ENCODE measurements around the gene CCKAR. TPM values are rescaled to one million over a fixed set of nuclear protein-coding genes. Genes with fewer than 3 reads are reported as not detected.

CCKAR gene, protein sequence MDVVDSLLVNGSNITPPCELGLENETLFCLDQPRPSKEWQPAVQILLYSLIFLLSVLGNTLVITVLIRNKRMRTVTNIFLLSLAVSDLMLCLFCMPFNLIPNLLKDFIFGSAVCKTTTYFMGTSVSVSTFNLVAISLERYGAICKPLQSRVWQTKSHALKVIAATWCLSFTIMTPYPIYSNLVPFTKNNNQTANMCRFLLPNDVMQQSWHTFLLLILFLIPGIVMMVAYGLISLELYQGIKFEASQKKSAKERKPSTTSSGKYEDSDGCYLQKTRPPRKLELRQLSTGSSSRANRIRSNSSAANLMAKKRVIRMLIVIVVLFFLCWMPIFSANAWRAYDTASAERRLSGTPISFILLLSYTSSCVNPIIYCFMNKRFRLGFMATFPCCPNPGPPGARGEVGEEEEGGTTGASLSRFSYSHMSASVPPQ
- polyA plus RNA-seq (2013, experiment 1 of 2) = not detected
- polyA plus RNA-seq (2013, experiment 2 of 2) = not detected

DNA sequence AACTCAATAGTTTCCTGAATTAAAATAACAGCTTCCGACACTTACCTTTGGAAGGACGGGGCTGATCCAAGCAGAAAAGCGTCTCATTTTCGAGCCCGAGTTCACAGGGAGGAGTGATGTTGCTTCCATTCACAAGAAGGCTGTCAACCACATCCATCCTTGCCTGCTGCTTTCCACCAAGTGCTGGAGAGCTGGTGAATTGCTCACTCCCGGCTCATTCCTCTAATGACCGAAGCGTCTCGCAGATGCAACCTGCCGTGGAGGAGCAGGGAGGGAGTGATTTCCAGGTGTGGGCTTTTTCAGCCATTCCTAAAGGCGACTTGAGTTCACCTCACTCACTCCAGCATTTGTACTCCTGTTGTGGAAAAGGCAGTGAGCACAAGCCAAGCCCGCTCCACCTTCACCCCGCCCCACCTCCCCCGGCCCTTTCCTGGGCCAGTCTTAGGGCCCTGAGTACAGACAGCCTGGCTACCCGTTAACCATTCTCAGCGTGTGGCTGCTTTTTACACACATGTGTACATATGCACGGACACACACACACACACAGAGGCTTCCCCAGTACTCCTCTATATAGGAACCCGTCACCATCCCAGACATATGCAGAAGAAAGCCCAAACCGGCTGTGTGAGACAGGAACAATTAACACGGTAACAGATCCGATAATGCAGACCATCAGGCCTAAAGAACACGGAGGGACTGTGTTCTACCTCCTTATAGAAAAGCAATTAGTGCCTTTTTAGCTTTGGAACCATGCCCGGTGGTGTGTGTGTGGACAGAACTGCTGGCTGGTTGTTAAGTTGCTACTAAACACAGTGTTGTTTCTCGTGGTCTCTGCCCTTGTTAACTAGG is at the start of gene CCKAR:
Gene CCKAR (minus strand): TSS at position 374 of the 849 bp plus-strand sequence. CDS start 217 bp downstream, at position 157.
- H3K4me3 ChIP-seq (ENCODE audit: low read length) = no peak within 1 kb of the TSS
- WGBS = 88% methylated on average over 24 of the region's 24 CpGs
- no peaks in the 10 kb centered on the region for H3K36me3 ChIP-seq (ENCODE audit: insufficient read depth, low read length)
- H3K9me3 ChIP-seq (ENCODE audit: insufficient read depth, low read depth, low read length) = no peaks in the 10 kb centered on the region
- H3K27ac ChIP-seq (ENCODE audit: low read depth, low read length) = no peak within 1 kb of the TSS
- H3K4me1 ChIP-seq (ENCODE audit: insufficient read depth, low read length) = no peaks in the 10 kb centered on the region
- H3K9ac ChIP-seq (ENCODE audit: low read depth, low read length) = no peak within 1 kb of the TSS
- no peaks in the 10 kb centered on the region for H3K27me3 ChIP-seq (ENCODE audit: insufficient read depth, low read length)

DNA sequence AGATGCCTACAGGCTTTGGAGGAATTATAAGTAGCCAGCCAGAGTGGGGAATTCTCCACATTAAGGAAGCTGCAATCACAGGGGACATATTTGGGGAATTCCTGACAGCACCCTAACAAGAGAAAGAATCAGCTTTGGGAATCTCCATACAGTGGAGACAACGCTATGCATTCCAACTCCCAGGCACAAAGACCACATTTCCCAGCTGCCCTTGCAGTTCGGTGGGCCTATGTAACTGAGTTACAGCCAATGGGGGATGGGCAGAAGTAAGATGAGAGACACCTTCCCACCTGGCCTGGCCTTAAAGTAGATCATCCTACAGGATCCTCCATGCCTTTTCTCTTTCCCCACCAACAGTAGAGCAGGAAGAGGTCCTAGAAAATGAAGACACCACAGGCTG is 43.4 kb upstream of the CCKAR start:
- no peaks in the 10 kb centered on the region for H3K36me3 ChIP-seq (ENCODE audit: insufficient read depth, low read length)
- H3K4me1 ChIP-seq (ENCODE audit: insufficient read depth, low read length) = no peaks in the 10 kb centered on the region
- no peaks in the 10 kb centered on the region for H3K9me3 ChIP-seq (ENCODE audit: insufficient read depth, low read depth, low read length)
- no peak overlapping the region for H3K27ac ChIP-seq (ENCODE audit: low read depth, low read length)
- no peak overlapping the region for H3K4me3 ChIP-seq (ENCODE audit: low read length)
- H3K27me3 ChIP-seq (ENCODE audit: insufficient read depth, low read length) = no peaks in the 10 kb centered on the region
- WGBS = 89% methylated on average over 2 of the region's 2 CpGs
- no peak overlapping the region for H3K9ac ChIP-seq (ENCODE audit: low read depth, low read length)

DNA sequence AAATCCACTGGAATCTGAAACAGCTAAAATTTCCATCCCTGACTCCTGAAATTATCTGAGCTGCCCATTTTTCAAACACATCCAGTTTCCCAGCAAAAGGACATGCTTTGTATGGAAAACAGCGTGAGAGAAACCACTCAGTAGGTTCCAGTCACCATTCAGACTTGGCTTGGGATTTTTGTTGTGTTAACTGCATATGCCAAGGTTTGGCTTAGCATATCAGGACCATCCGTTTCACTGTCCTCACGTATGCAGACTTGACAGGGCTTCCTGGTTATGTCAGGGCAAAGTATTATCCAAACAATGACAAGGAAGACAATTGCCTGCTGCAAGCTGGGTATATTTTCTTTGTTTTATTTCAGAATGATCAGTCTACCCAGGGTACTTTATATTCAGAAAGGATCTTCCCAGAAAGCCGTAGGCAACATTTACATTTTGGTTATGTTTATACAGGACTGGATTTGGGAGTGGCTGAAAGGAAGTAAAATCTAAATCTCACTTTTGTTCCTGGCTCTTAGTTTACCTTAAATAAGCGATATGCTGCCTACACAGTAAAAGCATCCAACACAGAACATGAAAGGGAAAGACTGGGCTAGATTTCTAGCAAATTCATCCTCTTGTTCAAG is 41.3 kb upstream of the CCKAR start:
- H3K36me3 ChIP-seq (ENCODE audit: insufficient read depth, low read length) = no peaks in the 10 kb centered on the region
- no peak overlapping the region for H3K27ac ChIP-seq (ENCODE audit: low read depth, low read length)
- no peaks in the 10 kb centered on the region for H3K9me3 ChIP-seq (ENCODE audit: insufficient read depth, low read depth, low read length)
- WGBS = 86% methylated on average over 5 of the region's 5 CpGs
- H3K9ac ChIP-seq (ENCODE audit: low read depth, low read length) = no peak overlapping the region
- H3K27me3 ChIP-seq (ENCODE audit: insufficient read depth, low read length) = no peaks in the 10 kb centered on the region
- no peak overlapping the region for H3K4me3 ChIP-seq (ENCODE audit: low read length)
- H3K4me1 ChIP-seq (ENCODE audit: insufficient read depth, low read length) = no peaks in the 10 kb centered on the region

DNA sequence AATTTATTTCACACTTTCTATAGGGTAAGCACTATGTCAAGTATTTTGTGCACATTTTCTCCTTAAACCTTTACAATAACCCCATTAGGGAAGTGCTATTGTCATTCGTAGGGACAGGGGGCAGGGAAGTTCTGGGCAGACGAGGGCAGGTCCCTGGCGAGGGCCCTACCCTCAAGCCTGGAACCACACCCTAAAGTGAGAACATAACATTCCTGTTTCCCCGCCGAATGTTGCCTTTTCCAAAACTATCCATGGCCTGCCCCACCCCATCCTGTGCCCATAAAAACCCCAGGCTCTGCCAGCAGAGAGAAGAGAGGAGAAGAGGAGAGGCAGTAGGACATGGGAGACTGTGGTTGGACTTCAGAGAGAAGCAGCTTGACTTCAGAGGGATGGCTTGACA is 39.8 kb upstream of the CCKAR start:
- Histone ChIP-seq H3K27ac (ENCODE audit: low read depth, low read length) (no peak overlapping the region), H3K4me1 (ENCODE audit: insufficient read depth, low read length) (no peaks in the 10 kb centered on the region), H3K27me3 (ENCODE audit: insufficient read depth, low read length) (no peaks in the 10 kb centered on the region), H3K36me3 (ENCODE audit: insufficient read depth, low read length) (no peaks in the 10 kb centered on the region), H3K9me3 (ENCODE audit: insufficient read depth, low read depth, low read length) (no peaks in the 10 kb centered on the region), H3K9ac (ENCODE audit: low read depth, low read length) (no peak overlapping the region), H3K4me3 (ENCODE audit: low read length) (no peak overlapping the region)
- 85% methylated on average over 5 of the region's 5 CpGs for WGBS

DNA sequence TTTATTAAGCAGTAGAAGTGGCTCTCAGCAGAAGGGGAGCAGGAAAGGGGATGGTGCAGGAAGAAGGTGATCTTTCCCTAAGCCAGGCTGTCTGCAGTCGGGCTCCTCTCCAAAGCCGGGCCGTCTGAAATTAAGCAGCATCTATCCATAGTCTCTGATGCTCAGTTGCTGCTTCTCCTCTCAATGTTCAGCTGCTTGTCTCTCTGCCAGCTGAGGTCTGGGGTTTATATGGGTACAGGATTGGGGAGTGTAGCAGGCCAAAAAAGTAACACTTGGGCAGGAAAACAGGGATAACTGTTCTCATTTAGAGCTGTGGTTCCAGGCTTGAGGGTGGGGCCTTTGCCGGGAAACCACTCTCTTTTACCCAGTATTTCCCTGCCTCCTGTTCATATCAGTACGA is 39.2 kb upstream of the CCKAR start:
- no peaks in the 10 kb centered on the region for H3K4me1 ChIP-seq (ENCODE audit: insufficient read depth, low read length)
- H3K27me3 ChIP-seq (ENCODE audit: insufficient read depth, low read length) = no peaks in the 10 kb centered on the region
- H3K4me3 ChIP-seq (ENCODE audit: low read length) = no peak overlapping the region
- H3K9ac ChIP-seq (ENCODE audit: low read depth, low read length) = no peak overlapping the region
- WGBS = 77% methylated on average over 5 of the region's 5 CpGs
- H3K9me3 ChIP-seq (ENCODE audit: insufficient read depth, low read depth, low read length) = no peaks in the 10 kb centered on the region
- no peak overlapping the region for H3K27ac ChIP-seq (ENCODE audit: low read depth, low read length)
- H3K36me3 ChIP-seq (ENCODE audit: insufficient read depth, low read length) = no peaks in the 10 kb centered on the region

DNA sequence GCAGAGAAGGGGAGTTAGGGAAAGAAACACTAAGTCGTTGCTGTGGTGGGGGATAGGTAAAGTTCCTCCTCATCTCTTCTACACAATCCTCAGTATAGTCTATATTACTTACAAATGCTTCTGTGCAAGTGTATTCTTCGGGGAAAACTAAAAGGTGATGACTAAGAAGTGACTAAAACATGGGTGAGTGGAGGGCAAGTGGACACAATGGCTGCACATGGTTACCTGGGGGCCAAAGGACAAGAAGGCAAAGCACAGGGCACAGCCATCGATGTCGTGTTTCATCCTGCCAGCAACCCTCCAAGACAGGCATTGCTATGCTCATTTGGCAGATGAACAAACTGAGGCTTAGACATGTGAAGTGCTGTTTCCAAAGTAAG is 35.5 kb upstream of the CCKAR start:
- 97% methylated on average over 3 of the region's 4 CpGs for WGBS
- Histone ChIP-seq H3K9me3 (ENCODE audit: insufficient read depth, low read depth, low read length) (no peaks in the 10 kb centered on the region), H3K4me1 (ENCODE audit: insufficient read depth, low read length) (no peaks in the 10 kb centered on the region), H3K36me3 (ENCODE audit: insufficient read depth, low read length) (no peaks in the 10 kb centered on the region), H3K9ac (ENCODE audit: low read depth, low read length) (no peak overlapping the region), H3K27ac (ENCODE audit: low read depth, low read length) (no peak overlapping the region), H3K4me3 (ENCODE audit: low read length) (no peak overlapping the region), H3K27me3 (ENCODE audit: insufficient read depth, low read length) (no peaks in the 10 kb centered on the region)

DNA sequence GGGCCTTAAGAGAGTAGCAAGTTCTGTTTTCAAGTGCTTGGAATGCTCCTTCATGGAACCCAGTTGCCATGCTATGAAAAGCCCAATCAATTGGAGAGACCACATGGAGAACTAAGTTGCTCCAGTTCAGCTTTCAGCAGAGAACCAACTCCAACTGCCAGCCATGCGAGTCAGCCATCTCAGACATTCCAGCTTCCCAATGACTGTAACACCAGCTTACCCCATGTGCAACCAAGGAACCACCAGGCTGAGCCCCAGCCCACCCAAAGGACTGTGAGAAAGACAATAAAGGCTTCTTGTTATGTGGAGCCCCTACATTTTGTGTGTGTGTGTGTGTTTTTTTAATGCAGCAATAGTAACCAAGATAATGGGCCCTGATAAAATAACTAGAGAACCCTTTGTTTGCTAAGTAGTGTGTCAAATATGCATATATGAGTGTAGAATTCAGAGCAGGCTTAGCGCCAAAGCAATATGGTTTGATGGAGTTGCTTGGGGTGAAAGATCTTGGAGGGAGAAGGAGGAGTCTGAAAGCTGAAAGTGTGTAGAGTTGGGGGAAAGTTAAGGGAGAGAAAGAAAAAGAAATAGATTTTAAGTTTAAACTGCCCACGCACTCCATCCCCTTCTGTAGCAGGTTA is 35.0 kb upstream of the CCKAR start:
- Histone ChIP-seq H3K9me3 (ENCODE audit: insufficient read depth, low read depth, low read length) (no peaks in the 10 kb centered on the region), H3K9ac (ENCODE audit: low read depth, low read length) (no peak overlapping the region), H3K4me3 (ENCODE audit: low read length) (no peak overlapping the region), H3K4me1 (ENCODE audit: insufficient read depth, low read length) (no peaks in the 10 kb centered on the region), H3K27me3 (ENCODE audit: insufficient read depth, low read length) (no peaks in the 10 kb centered on the region), H3K36me3 (ENCODE audit: insufficient read depth, low read length) (no peaks in the 10 kb centered on the region), H3K27ac (ENCODE audit: low read depth, low read length) (no peak overlapping the region)
- 93% methylated on average over 3 of the region's 3 CpGs for WGBS

DNA sequence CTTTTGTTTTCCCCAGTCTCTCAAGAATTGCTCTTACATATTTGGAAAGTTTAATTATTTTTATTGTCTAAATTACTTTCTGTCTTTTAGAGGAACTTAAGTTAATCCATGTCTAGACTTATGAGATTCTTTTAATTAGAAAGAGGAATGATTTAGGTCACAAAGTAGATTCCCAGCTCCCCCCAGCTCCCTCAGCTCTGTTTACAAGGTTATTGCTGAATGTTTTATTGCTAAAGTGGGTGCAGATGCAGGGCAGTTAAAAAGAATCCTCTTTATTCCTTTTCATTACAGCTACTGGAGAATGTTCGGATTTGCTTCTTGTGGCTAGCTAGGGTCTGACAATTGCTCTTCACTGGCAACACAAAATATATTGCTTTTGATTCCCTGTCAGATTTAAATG is 33.7 kb upstream of the CCKAR start:
- Histone ChIP-seq H3K4me1 (ENCODE audit: insufficient read depth, low read length) (no peaks in the 10 kb centered on the region), H3K36me3 (ENCODE audit: insufficient read depth, low read length) (no peaks in the 10 kb centered on the region), H3K27me3 (ENCODE audit: insufficient read depth, low read length) (no peaks in the 10 kb centered on the region), H3K27ac (ENCODE audit: low read depth, low read length) (no peak overlapping the region), H3K9ac (ENCODE audit: low read depth, low read length) (no peak overlapping the region), H3K4me3 (ENCODE audit: low read length) (no peak overlapping the region), H3K9me3 (ENCODE audit: insufficient read depth, low read depth, low read length) (no peaks in the 10 kb centered on the region)
- WGBS = 100% methylated on average over 1 of the region's 1 CpG

DNA sequence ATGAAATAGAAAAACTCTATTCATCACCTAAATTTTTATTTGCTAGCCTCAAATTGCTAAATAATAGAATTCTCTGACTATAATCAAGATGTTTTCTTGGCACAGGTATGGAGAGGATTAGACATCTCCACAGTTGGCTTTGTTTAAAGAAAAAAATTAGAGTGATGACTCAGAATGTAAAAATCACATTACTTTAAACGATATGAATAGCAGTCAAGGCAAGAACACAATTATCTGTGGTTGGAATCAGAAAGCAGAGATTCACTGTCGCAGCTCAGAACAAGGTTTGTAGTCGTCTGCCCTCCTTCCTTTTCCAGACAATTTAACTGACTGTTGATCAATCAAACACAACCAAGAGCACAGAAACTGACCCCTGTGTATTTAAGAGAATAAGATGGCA is 32.2 kb upstream of the CCKAR start:
- Histone ChIP-seq H3K9ac (ENCODE audit: low read depth, low read length) (no peak overlapping the region), H3K4me3 (ENCODE audit: low read length) (no peak overlapping the region), H3K4me1 (ENCODE audit: insufficient read depth, low read length) (no peaks in the 10 kb centered on the region), H3K9me3 (ENCODE audit: insufficient read depth, low read depth, low read length) (no peaks in the 10 kb centered on the region), H3K27ac (ENCODE audit: low read depth, low read length) (no peak overlapping the region), H3K36me3 (ENCODE audit: insufficient read depth, low read length) (no peaks in the 10 kb centered on the region), H3K27me3 (ENCODE audit: insufficient read depth, low read length) (no peaks in the 10 kb centered on the region)
- WGBS = 100% methylated on average over 3 of the region's 3 CpGs

DNA sequence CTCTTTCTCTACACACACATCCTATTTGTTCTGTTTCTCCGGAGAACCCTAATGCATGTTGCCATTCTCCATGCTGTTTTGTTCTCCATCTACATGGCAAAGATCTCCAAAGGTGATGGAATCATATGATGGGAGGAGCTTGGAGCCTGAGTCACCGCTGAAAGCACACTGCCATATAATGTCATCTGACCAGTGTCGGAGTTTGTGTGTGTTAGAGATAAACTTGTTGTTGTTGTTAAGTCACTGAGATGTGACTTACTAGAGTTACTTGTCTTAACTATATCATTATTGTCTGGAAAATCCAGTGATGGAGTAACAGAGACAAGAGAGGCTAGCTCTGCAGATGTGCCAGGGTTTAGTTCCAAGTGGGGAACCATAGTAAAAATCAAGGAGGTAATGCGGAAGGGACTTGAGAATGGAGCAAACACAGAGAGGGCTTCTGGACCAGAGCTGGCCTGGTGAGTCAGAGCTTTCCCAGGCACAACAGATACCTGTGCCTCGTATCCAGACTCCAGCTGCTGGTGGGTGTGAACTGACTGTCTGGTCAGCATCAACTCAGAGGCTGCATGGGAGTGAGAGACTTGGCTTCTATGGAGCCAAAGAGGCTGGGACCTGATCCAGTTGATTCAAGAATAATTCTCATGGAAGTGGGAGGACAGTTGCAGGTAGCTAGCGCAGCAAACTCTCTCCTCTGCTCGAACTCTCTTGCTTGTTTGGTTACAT is 30.6 kb upstream of the CCKAR start:
- WGBS = 94% methylated on average over 7 of the region's 7 CpGs
- Histone ChIP-seq H3K27ac (ENCODE audit: low read depth, low read length) (no peak overlapping the region), H3K9me3 (ENCODE audit: insufficient read depth, low read depth, low read length) (no peaks in the 10 kb centered on the region), H3K4me1 (ENCODE audit: insufficient read depth, low read length) (no peaks in the 10 kb centered on the region), H3K36me3 (ENCODE audit: insufficient read depth, low read length) (no peaks in the 10 kb centered on the region), H3K4me3 (ENCODE audit: low read length) (no peak overlapping the region), H3K9ac (ENCODE audit: low read depth, low read length) (no peak overlapping the region), H3K27me3 (ENCODE audit: insufficient read depth, low read length) (no peaks in the 10 kb centered on the region)

Data from HUES64 (cell line).